Glutamatergic neuron (in vitro differentiated cells): ENCODE data around the gene ZNF618. TPM values are rescaled to one million over a fixed set of nuclear protein-coding genes. Genes with fewer than 3 reads are reported as not detected.

Experiments
- DNase-seq: peaks from one replicate; pipeline ENCODE4 v3.0.0; 2022
- H3K27ac Mint-ChIP-seq: one replicate; pipeline ENCODE4 v1.8.0; 2020; ENCODE audit warnings: mild to moderate bottlenecking, mixed read lengths, inconsistent platforms; ENCODE audit not compliant: unreplicated experiment
- H3K27me3 Mint-ChIP-seq: one replicate; pipeline ENCODE4 v1.8.0; 2020; ENCODE audit warnings: mild to moderate bottlenecking, moderate library complexity, mixed read lengths, inconsistent platforms; ENCODE audit not compliant: unreplicated experiment
- H3K36me3 Mint-ChIP-seq: one replicate; pipeline ENCODE4 v1.8.0; 2020; ENCODE audit warnings: mild to moderate bottlenecking, mixed read lengths, inconsistent platforms; ENCODE audit not compliant: unreplicated experiment
- H3K4me1 Mint-ChIP-seq: one replicate; pipeline ENCODE4 v1.8.0; 2020; ENCODE audit warnings: mild to moderate bottlenecking, low read depth, mixed read lengths, inconsistent platforms; ENCODE audit not compliant: unreplicated experiment
- H3K4me3 Mint-ChIP-seq: one replicate; pipeline ENCODE4 v1.8.0; 2020; ENCODE audit warnings: mild to moderate bottlenecking, mixed read lengths, inconsistent platforms; ENCODE audit not compliant: unreplicated experiment
- H3K9me3 Mint-ChIP-seq: one replicate; pipeline ENCODE4 v1.8.0; 2020; ENCODE audit warnings: mild to moderate bottlenecking, moderate library complexity, mixed read lengths, inconsistent platforms; ENCODE audit not compliant: unreplicated experiment
- CTCF ChIP-seq: fragments of 200-600 bp; sonication (generic); IDR thresholded peaks from one replicate; pipeline ENCODE4 v1.5.0; 2021; ENCODE audit not compliant: partially characterized antibody, unreplicated experiment
- total RNA-seq: library from RNA; stranded (reverse); fragmentation: NEBNext Ultra II Directional; extraction: Animal tissue kit (Norgen Biotek cat#: 25700); gene quantifications from one replicate; pipeline ENCODE4 v1.2.1, GENCODE V29; 2021; ENCODE audit not compliant: unreplicated experiment

ZNF618 gene
- total RNA-seq, 1 donor from 2014 or later: 114 TPM

- Mint-ChIP-seq H3K27me3 (peaks cover 10% of the 10 kb centered on the region), H3K9me3 (peaks cover 16% of the 10 kb centered on the region), H3K4me3 (no peak overlapping the region), H3K36me3 (peaks cover 6% of the 10 kb centered on the region), H3K4me1 (no peaks in the 10 kb centered on the region), H3K27ac (no peak overlapping the region)
- DNase-seq: no peak
- TF ChIP-seq CTCF: no peak
Observed at GRCh38 chr9:114080195-114080772, 204.2 kb downstream of the ZNF618 start.

GRCh38 chr9:114080773-114081440 lies 204.8 kb downstream of the ZNF618 start:
- no peak for DNase-seq
- peaks cover 6% of the 10 kb centered on the region for H3K36me3 Mint-ChIP-seq
- no peak for TF ChIP-seq CTCF
- H3K9me3 Mint-ChIP-seq: peaks cover 16% of the 10 kb centered on the region
- H3K4me3 Mint-ChIP-seq: no peak overlapping the region
- H3K27me3 Mint-ChIP-seq: peaks cover 10% of the 10 kb centered on the region
- H3K27ac Mint-ChIP-seq: no peak overlapping the region
- no peaks in the 10 kb centered on the region for H3K4me1 Mint-ChIP-seq

DNA sequence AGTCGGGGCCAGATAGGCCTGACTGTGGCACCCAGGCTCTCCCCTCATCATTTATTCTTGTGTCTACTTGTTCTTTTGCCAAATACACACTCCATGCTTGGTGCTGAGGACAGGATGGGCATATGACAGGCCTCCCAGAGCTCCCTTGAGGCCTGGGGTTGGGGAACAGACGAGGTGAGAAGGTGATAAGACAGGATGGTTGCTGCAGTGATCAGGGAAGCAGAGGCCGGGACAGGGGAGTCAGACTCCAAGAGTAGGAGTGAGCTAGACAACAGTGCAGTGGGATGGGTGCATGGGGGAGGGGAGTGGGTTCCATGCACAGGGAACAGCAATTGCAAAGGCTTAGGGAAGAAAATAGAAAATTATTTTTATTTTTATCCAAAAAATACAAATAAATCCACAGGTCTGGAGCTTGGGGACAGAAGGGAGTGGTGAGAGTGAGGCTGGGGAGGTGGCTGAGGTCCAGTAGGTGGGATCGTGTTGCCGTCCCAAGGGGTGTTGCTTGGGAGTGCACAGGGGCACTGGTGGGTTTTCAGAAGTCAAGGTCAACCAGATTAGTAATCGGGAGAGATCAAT lies 205.4 kb downstream of the ZNF618 start:
- Mint-ChIP-seq H3K9me3 (peaks cover 19% of the 10 kb centered on the region), H3K4me3 (no peak overlapping the region), H3K36me3 (peaks cover 12% of the 10 kb centered on the region), H3K27me3 (peaks cover 7% of the 10 kb centered on the region), H3K27ac (no peak overlapping the region), H3K4me1 (no peaks in the 10 kb centered on the region)
- DNase-seq: no peak
- no peak for TF ChIP-seq CTCF

- H3K9me3 Mint-ChIP-seq: peaks cover 19% of the 10 kb centered on the region
- H3K27ac Mint-ChIP-seq: no peak overlapping the region
- H3K4me1 Mint-ChIP-seq: no peaks in the 10 kb centered on the region
- peaks cover 14% of the 10 kb centered on the region for H3K36me3 Mint-ChIP-seq
- DNase-seq: peak; percentile 92
- H3K27me3 Mint-ChIP-seq: peaks cover 7% of the 10 kb centered on the region
- peak; percentile 97 for TF ChIP-seq CTCF
- H3K4me3 Mint-ChIP-seq: no peak overlapping the region
Observed at GRCh38 chr9:114082017-114082762, 206.1 kb downstream of the ZNF618 start.
